ENCODE data around the gene TPRX1.

TPRX1 gene

GRCh38 chr19:47754206-47755064, 49.9 kb downstream of the TPRX1 start:
- no peak overlapping the region for H3K27ac ChIP-seq (ENCODE audit: extremely low read depth, low read depth, low read length)
- ChIA-PET CTCF (interaction anchor here (2.4 kb wide), 1 partner anchor 11 kb away, joined by 9 read pairs; no protein-coding TSS in a partner anchor), POLR2A (interaction anchor here (0.9 to 2.1 kb wide), 3 partner anchors 9 to 40 kb away, joined by 3 to 7 read pairs (median 6); partner anchors contain the start of gene NOP53)
- H3K9me3 ChIP-seq (ENCODE audit: control insufficient read depth, insufficient read depth, low read depth, low read length), result no peaks in the 10 kb centered on the region
- peaks cover 51 to 93% of the 10 kb centered on the region in 2 experiments for H3K36me3 ChIP-seq (ENCODE audit: control insufficient read depth in 2 of 2, insufficient read depth in 1 of 2, low read length in 2 of 2)
- no peaks in the 10 kb centered on the region for H3K4me1 ChIP-seq (ENCODE audit: control insufficient read depth, insufficient read depth, low read length)
- no peak for TF ChIP-seq ZNF596 (tag by site-specific recombination; IDR thresholded peaks at IDR 0.05)
- no peak for TF ChIP-seq ZNF311 (tag by site-specific recombination; IDR thresholded peaks at IDR 0.05; ENCODE audit: borderline replicate concordance)
- no peak for TF ChIP-seq KLF7 (tag by site-specific recombination; IDR thresholded peaks at IDR 0.05; ENCODE audit: borderline replicate concordance)
- TF ChIP-seq ZSCAN5A (tag by site-specific recombination; IDR thresholded peaks at IDR 0.05), result no peak
- no peak for TF ChIP-seq TCF7L2 (IDR thresholded peaks at IDR 0.05; ENCODE audit: borderline replicate concordance, low read depth, low read length)
- no peak for TF ChIP-seq ZBTB49 (tag by site-specific recombination; IDR thresholded peaks at IDR 0.05; ENCODE audit: low read depth)
- TF ChIP-seq KLF9 (tag by site-specific recombination; IDR thresholded peaks at IDR 0.05; ENCODE audit: low read depth), result no peak
- no peak for TF ChIP-seq ZIC2 (tag by site-specific recombination; IDR thresholded peaks at IDR 0.05)
- no peak for TF ChIP-seq ZNF623 (tag by site-specific recombination; IDR thresholded peaks at IDR 0.05)
- no peak for TF ChIP-seq ZNF174 (tag by site-specific recombination; IDR thresholded peaks at IDR 0.05)
- no peak for TF ChIP-seq ZNF335 (tag by site-specific recombination; conservative IDR thresholded peaks at IDR 0.05)
- no peak for TF ChIP-seq ZNF404 (tag by site-specific recombination; IDR thresholded peaks at IDR 0.05)
- no peak for TF ChIP-seq RBAK (tag by site-specific recombination; IDR thresholded peaks at IDR 0.05)
- no peak for TF ChIP-seq ZNF48 (tag by site-specific recombination; IDR thresholded peaks at IDR 0.05)
- no peak for TF ChIP-seq ZNF146 (tag by site-specific recombination; IDR thresholded peaks at IDR 0.05)
- no peak for TF ChIP-seq PRDM6 (tag by site-specific recombination; IDR thresholded peaks at IDR 0.05)
- TF ChIP-seq ZNF785 (tag by site-specific recombination; IDR thresholded peaks at IDR 0.05), result no peak
- no peak for TF ChIP-seq ZNF692 (tag by site-specific recombination; IDR thresholded peaks at IDR 0.05)
- no peak for TF ChIP-seq ZNF610 (tag by site-specific recombination; IDR thresholded peaks at IDR 0.05; ENCODE audit: borderline replicate concordance)
- TF ChIP-seq SP2 (tag by site-specific recombination; IDR thresholded peaks at IDR 0.05), result no peak
- H3K4me3 ChIP-seq (ENCODE audit: low read depth, low read length), result no peak overlapping the region
